Prostate gland (tissue), 2 donors: ENCODE results near the gene MTHFR.

ENCODE experiments used
- POLR2A ChIP-seq: fragments of 450-650 bp; IDR thresholded peaks from one replicate; pipeline ENCODE4 v1.6.1; 2016; ENCODE audit warnings: antibody characterized with exemption, mild to moderate bottlenecking
- POLR2AphosphoS5 ChIP-seq: sonication (generic); formaldehyde crosslinking; IDR thresholded peaks from one replicate; pipeline ENCODE4 v1.6.1; 2017; ENCODE audit warnings: antibody characterized with exemption
- TF ChIP-seq, protein P1 (sequence below), 4 experiments: fragments of 200-600 bp in 2 of 4; fragments of 450-650 bp in 2 of 4; sonication (generic) in 2 of 4; IDR thresholded peaks; 1 replicate in 3 of 4; 2 replicates in 1 of 4; pipeline ENCODE4 v1.5.1; 2016 to 2019; ENCODE audit warnings: antibody characterized with exemption in 4 of 4, mild to moderate bottlenecking in 2 of 4, moderate library complexity in 2 of 4

DNA sequence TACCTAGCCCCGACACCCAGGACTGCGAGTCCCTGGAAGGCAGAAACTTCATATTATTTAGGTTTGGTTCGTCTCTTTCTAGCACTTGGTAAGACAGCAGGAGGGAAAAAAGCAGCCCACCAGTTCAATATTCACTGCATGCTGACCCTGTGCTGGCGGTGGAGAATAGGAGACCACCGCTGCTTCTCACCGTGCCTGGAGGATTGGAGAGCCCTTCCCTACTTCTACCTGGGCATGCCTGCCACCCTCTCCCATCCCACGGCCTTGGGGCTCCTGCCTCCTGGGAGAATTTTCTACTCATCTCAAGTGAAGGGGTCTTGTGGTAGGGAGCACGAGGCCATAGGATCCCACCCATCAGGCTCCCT, 5.4 kb downstream of the MTHFR start:
- TF ChIP-seq POLR2A (no peak), POLR2AphosphoS5 (no peak)
- TF ChIP-seq, protein P1, sequence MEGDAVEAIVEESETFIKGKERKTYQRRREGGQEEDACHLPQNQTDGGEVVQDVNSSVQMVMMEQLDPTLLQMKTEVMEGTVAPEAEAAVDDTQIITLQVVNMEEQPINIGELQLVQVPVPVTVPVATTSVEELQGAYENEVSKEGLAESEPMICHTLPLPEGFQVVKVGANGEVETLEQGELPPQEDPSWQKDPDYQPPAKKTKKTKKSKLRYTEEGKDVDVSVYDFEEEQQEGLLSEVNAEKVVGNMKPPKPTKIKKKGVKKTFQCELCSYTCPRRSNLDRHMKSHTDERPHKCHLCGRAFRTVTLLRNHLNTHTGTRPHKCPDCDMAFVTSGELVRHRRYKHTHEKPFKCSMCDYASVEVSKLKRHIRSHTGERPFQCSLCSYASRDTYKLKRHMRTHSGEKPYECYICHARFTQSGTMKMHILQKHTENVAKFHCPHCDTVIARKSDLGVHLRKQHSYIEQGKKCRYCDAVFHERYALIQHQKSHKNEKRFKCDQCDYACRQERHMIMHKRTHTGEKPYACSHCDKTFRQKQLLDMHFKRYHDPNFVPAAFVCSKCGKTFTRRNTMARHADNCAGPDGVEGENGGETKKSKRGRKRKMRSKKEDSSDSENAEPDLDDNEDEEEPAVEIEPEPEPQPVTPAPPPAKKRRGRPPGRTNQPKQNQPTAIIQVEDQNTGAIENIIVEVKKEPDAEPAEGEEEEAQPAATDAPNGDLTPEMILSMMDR (IDR thresholded peaks at IDR 0.05) = no peak
